Measurements from ENCODE around the gene MTHFS. TPM values are rescaled to one million over a fixed set of nuclear protein-coding genes. Genes with fewer than 3 reads are reported as not detected.
A peak's percentile ranks its signal among the peaks of the same experiment; 100 is the strongest.

Gene MTHFS
- polyA plus RNA-seq, 4 donors = 72.6 to 221 (median 137) TPM

DNA sequence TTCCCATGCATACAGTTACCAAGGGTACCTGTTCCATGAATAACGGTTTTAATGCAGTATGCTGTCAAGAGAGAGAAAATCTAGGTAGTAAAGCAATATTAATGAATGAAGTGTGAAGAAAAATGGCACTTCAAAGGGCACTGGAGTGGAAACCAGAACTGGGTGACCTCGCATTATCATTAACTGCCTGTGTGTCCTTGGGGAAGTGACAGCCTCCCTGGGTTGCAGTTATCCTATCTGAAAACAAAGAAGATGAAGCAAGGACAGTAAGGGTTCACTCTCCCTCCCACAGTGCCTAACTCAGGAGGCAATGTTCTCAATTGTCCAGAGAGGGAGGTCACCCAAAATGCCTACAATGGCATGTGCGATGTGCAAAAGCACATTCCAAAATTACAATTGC lies 15.1 kb downstream of the MTHFS start:
- H3K27me3 ChIP-seq (ENCODE audit: control insufficient read depth in 3 of 3, insufficient read depth in 3 of 3, low read length in 3 of 3) = no peaks in the 10 kb centered on the region
- WGBS, 3 donors = 90 to 92% (median 92%) methylated on average over 3 of the region's 3 CpGs
- peaks cover 2 to 18% of the 10 kb centered on the region in 2 donors for H3K9me3 ChIP-seq (ENCODE audit: control insufficient read depth in 2 of 2, insufficient read depth in 1 of 2, low read depth in 1 of 2, low read length in 1 of 2)
- H3K4me1 ChIP-seq (ENCODE audit: control insufficient read depth in 3 of 3, insufficient read depth in 2 of 3, low read depth in 1 of 3, low read length in 2 of 3) = peaks cover 0 to 18% (median 0%) of the 10 kb centered on the region in 3 donors
- H3K4me3 ChIP-seq (ENCODE audit: low read depth in 1 of 3, low read length in 3 of 3) = no peak overlapping the region
- FAIRE-seq (no peak), DNase-seq (no peak)
- no peak overlapping the region for H3K27ac ChIP-seq (ENCODE audit: low read depth in 1 of 3, low read length in 2 of 3)
- peaks cover 0 to 35% (median 16%) of the 10 kb centered on the region in 3 donors for H3K36me3 ChIP-seq (ENCODE audit: control insufficient read depth in 3 of 3, insufficient read depth in 2 of 3, low read depth in 1 of 3, low read length in 3 of 3)

GRCh38 chr15:79881254-79881653 lies 15.6 kb downstream of the MTHFS start:
- FAIRE-seq = no peak
- H3K9me3 ChIP-seq (ENCODE audit: control insufficient read depth in 2 of 2, insufficient read depth in 1 of 2, low read depth in 1 of 2, low read length in 1 of 2) = peaks cover 2 to 20% of the 10 kb centered on the region in 2 donors
- WGBS, 3 donors = 53 to 79% (median 64%) methylated on average over 2 of the region's 2 CpGs
- H3K4me1 ChIP-seq (ENCODE audit: control insufficient read depth in 3 of 3, insufficient read depth in 2 of 3, low read depth in 1 of 3, low read length in 2 of 3) = peaks cover 0 to 18% (median 0%) of the 10 kb centered on the region in 3 donors
- no peak overlapping the region for H3K27ac ChIP-seq (ENCODE audit: low read depth in 1 of 3, low read length in 2 of 3)
- H3K4me3 ChIP-seq (ENCODE audit: low read depth in 1 of 3, low read length in 3 of 3) = no peak overlapping the region
- DNase-seq = no peak
- peaks cover 0 to 38% (median 16%) of the 10 kb centered on the region in 3 donors for H3K36me3 ChIP-seq (ENCODE audit: control insufficient read depth in 3 of 3, insufficient read depth in 2 of 3, low read depth in 1 of 3, low read length in 3 of 3)
- no peaks in the 10 kb centered on the region for H3K27me3 ChIP-seq (ENCODE audit: control insufficient read depth in 3 of 3, insufficient read depth in 3 of 3, low read length in 3 of 3)

- 93 to 98% (median 98%) methylated on average over 7 of the region's 7 CpGs for WGBS, 3 donors
- peaks cover 0 to 41% (median 22%) of the 10 kb centered on the region in 3 donors for H3K36me3 ChIP-seq (ENCODE audit: control insufficient read depth in 3 of 3, insufficient read depth in 2 of 3, low read depth in 1 of 3, low read length in 3 of 3)
- H3K27me3 ChIP-seq (ENCODE audit: control insufficient read depth in 3 of 3, insufficient read depth in 3 of 3, low read length in 3 of 3) = no peaks in the 10 kb centered on the region
- H3K4me3 ChIP-seq (ENCODE audit: low read depth in 1 of 3, low read length in 3 of 3) = no peak overlapping the region
- peaks cover 0 to under 1% (median 0%) of the 10 kb centered on the region in 3 donors for H3K4me1 ChIP-seq (ENCODE audit: control insufficient read depth in 3 of 3, insufficient read depth in 2 of 3, low read depth in 1 of 3, low read length in 2 of 3)
- peaks cover 2 to 42% of the 10 kb centered on the region in 2 donors for H3K9me3 ChIP-seq (ENCODE audit: control insufficient read depth in 2 of 2, insufficient read depth in 1 of 2, low read depth in 1 of 2, low read length in 1 of 2)
- FAIRE-seq = no peak
- H3K27ac ChIP-seq (ENCODE audit: low read depth in 1 of 3, low read length in 2 of 3) = no peak overlapping the region
- DNase-seq = no peak
These were observed 18.6 kb downstream of the MTHFS start for GRCh38 chr15:79878078-79878705.

DNA sequence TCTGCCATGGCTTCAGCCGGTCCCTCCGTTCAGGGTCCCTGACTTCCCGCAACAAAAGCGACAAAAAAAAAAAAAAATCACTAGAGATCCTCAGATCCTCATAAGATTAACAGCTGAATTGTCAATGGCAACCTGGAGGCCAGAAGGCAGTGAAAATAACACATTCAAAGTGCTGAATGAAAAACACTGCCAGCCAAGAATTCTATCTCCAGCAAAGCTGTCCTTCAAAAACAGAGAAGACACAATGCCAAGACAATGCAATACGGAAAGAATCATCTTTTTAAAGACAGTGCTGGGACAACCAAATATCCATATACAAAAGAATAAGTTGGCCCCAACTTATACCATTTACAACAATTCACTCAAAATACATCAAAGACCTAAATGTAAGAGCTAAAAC lies 21.6 kb downstream of the MTHFS start:
- FAIRE-seq (no peak), DNase-seq (no peak)
- 97 to 98% (median 98%) methylated on average over 5 of the region's 5 CpGs for WGBS, 3 donors
- H3K27ac ChIP-seq (ENCODE audit: low read depth in 1 of 3, low read length in 2 of 3) = no peak overlapping the region
- peaks cover 0 to 47% (median 23%) of the 10 kb centered on the region in 3 donors for H3K36me3 ChIP-seq (ENCODE audit: control insufficient read depth in 3 of 3, insufficient read depth in 2 of 3, low read depth in 1 of 3, low read length in 3 of 3)
- peaks cover 2 to 48% of the 10 kb centered on the region in 2 donors for H3K9me3 ChIP-seq (ENCODE audit: control insufficient read depth in 2 of 2, insufficient read depth in 1 of 2, low read depth in 1 of 2, low read length in 1 of 2)
- H3K27me3 ChIP-seq (ENCODE audit: control insufficient read depth in 3 of 3, insufficient read depth in 3 of 3, low read length in 3 of 3) = no peaks in the 10 kb centered on the region
- H3K4me1 ChIP-seq (ENCODE audit: control insufficient read depth in 3 of 3, insufficient read depth in 2 of 3, low read depth in 1 of 3, low read length in 2 of 3) = no peaks in the 10 kb centered on the region
- no peak overlapping the region for H3K4me3 ChIP-seq (ENCODE audit: low read depth in 1 of 3, low read length in 3 of 3)

GRCh38 chr15:79874242-79874641 lies 22.6 kb downstream of the MTHFS start:
- no peaks in the 10 kb centered on the region for H3K4me1 ChIP-seq (ENCODE audit: control insufficient read depth in 3 of 3, insufficient read depth in 2 of 3, low read depth in 1 of 3, low read length in 2 of 3)
- FAIRE-seq (no peak), DNase-seq (no peak)
- peaks cover 0 to 45% (median 20%) of the 10 kb centered on the region in 3 donors for H3K36me3 ChIP-seq (ENCODE audit: control insufficient read depth in 3 of 3, insufficient read depth in 2 of 3, low read depth in 1 of 3, low read length in 3 of 3)
- H3K27ac ChIP-seq (ENCODE audit: low read depth in 1 of 3, low read length in 2 of 3) = no peak overlapping the region
- H3K4me3 ChIP-seq (ENCODE audit: low read depth in 1 of 3, low read length in 3 of 3) = no peak overlapping the region
- peaks cover 2 to 47% of the 10 kb centered on the region in 2 donors for H3K9me3 ChIP-seq (ENCODE audit: control insufficient read depth in 2 of 2, insufficient read depth in 1 of 2, low read depth in 1 of 2, low read length in 1 of 2)
- H3K27me3 ChIP-seq (ENCODE audit: control insufficient read depth in 3 of 3, insufficient read depth in 3 of 3, low read length in 3 of 3) = no peaks in the 10 kb centered on the region

DNA sequence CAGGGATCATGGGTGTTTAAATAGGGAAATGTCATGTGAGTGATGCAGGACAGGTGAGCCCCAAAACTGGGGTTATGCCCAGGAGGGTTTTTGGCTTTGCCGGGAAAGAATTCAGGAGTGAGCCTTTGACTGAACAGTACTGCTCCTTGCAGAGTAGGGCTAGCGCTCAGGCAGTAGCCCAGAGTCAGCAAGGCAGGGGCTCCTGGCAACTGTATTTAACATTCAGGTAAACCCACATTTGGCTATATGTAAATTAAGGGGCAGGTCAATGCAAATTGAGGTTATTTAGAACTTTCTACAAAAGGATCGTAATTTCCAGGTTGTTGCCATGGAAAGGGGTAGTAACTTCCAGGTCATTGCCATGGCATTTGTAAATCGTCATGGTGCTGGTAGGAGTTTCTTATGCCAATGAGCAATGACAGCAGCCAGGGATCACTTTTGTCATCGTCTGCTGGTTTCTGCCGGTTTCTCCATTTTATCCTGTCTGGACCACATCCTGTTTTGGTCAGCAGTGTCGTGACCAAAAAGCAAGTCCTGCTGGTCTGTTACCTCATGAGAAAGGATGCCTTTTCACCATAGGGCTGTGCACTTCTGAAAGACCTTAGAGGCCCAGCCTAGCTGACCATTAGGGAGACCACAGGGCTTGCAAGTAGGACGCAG lies 24.3 kb downstream of the MTHFS start:
- no peak for FAIRE-seq
- Histone ChIP-seq H3K27ac (ENCODE audit: low read depth in 1 of 3, low read length in 2 of 3) (no peak overlapping the region), H3K4me1 (ENCODE audit: control insufficient read depth in 3 of 3, insufficient read depth in 2 of 3, low read depth in 1 of 3, low read length in 2 of 3) (peaks cover 0 to 2% (median 0%) of the 10 kb centered on the region in 3 donors), H3K4me3 (ENCODE audit: low read depth in 1 of 3, low read length in 3 of 3) (no peak overlapping the region), H3K27me3 (ENCODE audit: control insufficient read depth in 3 of 3, insufficient read depth in 3 of 3, low read length in 3 of 3) (no peaks in the 10 kb centered on the region), H3K36me3 (ENCODE audit: control insufficient read depth in 3 of 3, insufficient read depth in 2 of 3, low read depth in 1 of 3, low read length in 3 of 3) (peaks cover 0 to 38% (median 14%) of the 10 kb centered on the region in 3 donors), H3K9me3 (ENCODE audit: control insufficient read depth in 2 of 2, insufficient read depth in 1 of 2, low read depth in 1 of 2, low read length in 1 of 2) (peaks cover 0 to 35% of the 10 kb centered on the region in 2 donors)
- peak in 1 of 2 donors; percentile 30 for DNase-seq
- WGBS, 3 donors = 77 to 92% (median 80%) methylated on average over 8 of the region's 8 CpGs

GRCh38 chr15:79868554-79868953 lies 28.3 kb downstream of the MTHFS start:
- H3K27me3 ChIP-seq (ENCODE audit: control insufficient read depth in 3 of 3, insufficient read depth in 3 of 3, low read length in 3 of 3) = no peaks in the 10 kb centered on the region
- H3K4me1 ChIP-seq (ENCODE audit: control insufficient read depth in 3 of 3, insufficient read depth in 2 of 3, low read depth in 1 of 3, low read length in 2 of 3) = peaks cover 0 to 5% (median 0%) of the 10 kb centered on the region in 3 donors
- H3K9me3 ChIP-seq (ENCODE audit: control insufficient read depth in 2 of 2, insufficient read depth in 1 of 2, low read depth in 1 of 2, low read length in 1 of 2) = peaks cover 0 to 8% of the 10 kb centered on the region in 2 donors
- H3K4me3 ChIP-seq (ENCODE audit: low read depth in 1 of 3, low read length in 3 of 3) = no peak overlapping the region
- peak overlapping the region in 1 of 3 donors; percentile 47 for H3K27ac ChIP-seq (ENCODE audit: low read depth in 1 of 3, low read length in 2 of 3)
- DNase-seq (peak in 1 of 2 donors; percentile 59), FAIRE-seq (no peak)
- H3K36me3 ChIP-seq (ENCODE audit: control insufficient read depth in 3 of 3, insufficient read depth in 2 of 3, low read depth in 1 of 3, low read length in 3 of 3) = peaks cover 3 to 39% (median 11%) of the 10 kb centered on the region in 3 donors
- 90 to 96% (median 94%) methylated on average over 2 of the region's 2 CpGs for WGBS, 3 donors

- Histone ChIP-seq H3K27me3 (ENCODE audit: control insufficient read depth in 3 of 3, insufficient read depth in 3 of 3, low read length in 3 of 3) (no peaks in the 10 kb centered on the region), H3K36me3 (ENCODE audit: control insufficient read depth in 3 of 3, insufficient read depth in 2 of 3, low read depth in 1 of 3, low read length in 3 of 3) (peaks cover 2 to 28% (median 3%) of the 10 kb centered on the region in 3 donors), H3K9me3 (ENCODE audit: control insufficient read depth in 2 of 2, insufficient read depth in 1 of 2, low read depth in 1 of 2, low read length in 1 of 2) (no peaks in the 10 kb centered on the region), H3K4me1 (ENCODE audit: control insufficient read depth in 3 of 3, insufficient read depth in 2 of 3, low read depth in 1 of 3, low read length in 2 of 3) (peaks cover 4 to 15% (median 5%) of the 10 kb centered on the region in 3 donors), H3K4me3 (ENCODE audit: low read depth in 1 of 3, low read length in 3 of 3) (no peak overlapping the region), H3K27ac (ENCODE audit: low read depth in 1 of 3, low read length in 2 of 3) (no peak overlapping the region)
- FAIRE-seq (no peak), DNase-seq (no peak)
- WGBS, 3 donors = 93 to 97% (median 96%) methylated on average over 6 of the region's 6 CpGs
These were observed 32.9 kb downstream of the MTHFS start for GRCh38 chr15:79863886-79864285.

All from small intestine (tissue), 7 donors.